Fibroblast of pulmonary artery (primary cell): ENCODE results near the gene SIPA1L3.

Experiments used
- DNase-seq: peaks from one replicate; pipeline ENCODE4 v3.0.0-alpha.2; 2010; ENCODE audit warnings: low read depth
- H3K4me3 ChIP-seq: replicated peaks from 2 replicates; pipeline ENCODE4 v1.5.1; 2011; ENCODE audit warnings: low read depth, mild to moderate bottlenecking, control low read depth, low read length, moderate library complexity
- TF ChIP-seq, protein P1 (sequence below): IDR thresholded peaks from 2 replicates; pipeline ENCODE4 v1.5.1; 2011; ENCODE audit warnings: mild to moderate bottlenecking, control low read depth, low read length, inconsistent platforms; ENCODE audit errors: missing control alignments

The SIPA1L3 gene

GRCh38 chr19:38213911-38214625 lies 307.1 kb downstream of the SIPA1L3 start:
- peak; percentile 29 for DNase-seq
- TF ChIP-seq, protein P1, sequence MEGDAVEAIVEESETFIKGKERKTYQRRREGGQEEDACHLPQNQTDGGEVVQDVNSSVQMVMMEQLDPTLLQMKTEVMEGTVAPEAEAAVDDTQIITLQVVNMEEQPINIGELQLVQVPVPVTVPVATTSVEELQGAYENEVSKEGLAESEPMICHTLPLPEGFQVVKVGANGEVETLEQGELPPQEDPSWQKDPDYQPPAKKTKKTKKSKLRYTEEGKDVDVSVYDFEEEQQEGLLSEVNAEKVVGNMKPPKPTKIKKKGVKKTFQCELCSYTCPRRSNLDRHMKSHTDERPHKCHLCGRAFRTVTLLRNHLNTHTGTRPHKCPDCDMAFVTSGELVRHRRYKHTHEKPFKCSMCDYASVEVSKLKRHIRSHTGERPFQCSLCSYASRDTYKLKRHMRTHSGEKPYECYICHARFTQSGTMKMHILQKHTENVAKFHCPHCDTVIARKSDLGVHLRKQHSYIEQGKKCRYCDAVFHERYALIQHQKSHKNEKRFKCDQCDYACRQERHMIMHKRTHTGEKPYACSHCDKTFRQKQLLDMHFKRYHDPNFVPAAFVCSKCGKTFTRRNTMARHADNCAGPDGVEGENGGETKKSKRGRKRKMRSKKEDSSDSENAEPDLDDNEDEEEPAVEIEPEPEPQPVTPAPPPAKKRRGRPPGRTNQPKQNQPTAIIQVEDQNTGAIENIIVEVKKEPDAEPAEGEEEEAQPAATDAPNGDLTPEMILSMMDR: no peak
- H3K4me3 ChIP-seq: no peak overlapping the region

GRCh38 chr19:38216785-38217641 lies 310.0 kb downstream of the SIPA1L3 start:
- no peak overlapping the region for H3K4me3 ChIP-seq
- no peak for DNase-seq
- TF ChIP-seq, protein P1: no peak

- H3K4me3 ChIP-seq: no peak overlapping the region
- TF ChIP-seq, protein P1: no peak
- DNase-seq: no peak
These were observed 311.2 kb downstream of the SIPA1L3 start for GRCh38 chr19:38218204-38218603.

- TF ChIP-seq, protein P1: no peak
- no peak for DNase-seq
These were observed 312.2 kb downstream of the SIPA1L3 start for GRCh38 chr19:38219221-38219620.

GRCh38 chr19:38221421-38221820 lies 314.4 kb downstream of the SIPA1L3 start:
- TF ChIP-seq, protein P1: no peak
- no peak for DNase-seq
- H3K4me3 ChIP-seq: no peak overlapping the region

More at GRCh38 chr19:38219221-38219620, 312.2 kb downstream of the SIPA1L3 start:
- no peak overlapping the region for H3K4me3 ChIP-seq

- no peak for DNase-seq
- H3K4me3 ChIP-seq: no peak overlapping the region
- TF ChIP-seq, protein P1: no peak
These were observed 315.2 kb downstream of the SIPA1L3 start for GRCh38 chr19:38221919-38222830.
